GM18519 (cell line): ENCODE results near the gene NDE1.
"Not testable (repeated sequence)": the region's sequence is repeated elsewhere in the genome, so short reads cannot be mapped to it uniquely, and the experiment has no call there.

Source experiments
- ATAC-seq: cut with Tn5 transposase; IDR thresholded peaks from one replicate; pipeline ENCODE4 v1.9.1; 2021; ENCODE audit warnings: mild to moderate bottlenecking, moderate library complexity; ENCODE audit not compliant: unreplicated experiment, low FRiP score

Gene NDE1

GRCh38 chr16:15649311-15649710 is 734 bp upstream of the NDE1 start:
- not testable (repeated sequence) for ATAC-seq

DNA sequence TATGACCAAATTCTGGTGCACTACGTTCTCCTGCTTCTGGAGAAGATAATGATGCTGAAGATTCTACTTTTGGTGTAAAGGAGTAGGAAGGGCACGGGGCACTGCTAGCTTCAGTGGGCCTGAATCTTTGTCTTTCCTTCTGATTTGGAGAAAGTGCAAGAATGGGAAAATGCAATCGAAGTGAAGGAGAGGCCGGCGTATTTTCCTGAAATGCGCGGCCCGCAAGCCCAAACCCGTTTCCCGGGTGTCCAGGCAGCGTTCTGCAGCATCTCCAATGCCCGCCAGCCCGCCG is 372 bp upstream of the NDE1 start:
- ATAC-seq, result no peak

GRCh38 chr16:15650698-15651171 is 690 bp downstream of the NDE1 start:
- no peak for ATAC-seq

DNA sequence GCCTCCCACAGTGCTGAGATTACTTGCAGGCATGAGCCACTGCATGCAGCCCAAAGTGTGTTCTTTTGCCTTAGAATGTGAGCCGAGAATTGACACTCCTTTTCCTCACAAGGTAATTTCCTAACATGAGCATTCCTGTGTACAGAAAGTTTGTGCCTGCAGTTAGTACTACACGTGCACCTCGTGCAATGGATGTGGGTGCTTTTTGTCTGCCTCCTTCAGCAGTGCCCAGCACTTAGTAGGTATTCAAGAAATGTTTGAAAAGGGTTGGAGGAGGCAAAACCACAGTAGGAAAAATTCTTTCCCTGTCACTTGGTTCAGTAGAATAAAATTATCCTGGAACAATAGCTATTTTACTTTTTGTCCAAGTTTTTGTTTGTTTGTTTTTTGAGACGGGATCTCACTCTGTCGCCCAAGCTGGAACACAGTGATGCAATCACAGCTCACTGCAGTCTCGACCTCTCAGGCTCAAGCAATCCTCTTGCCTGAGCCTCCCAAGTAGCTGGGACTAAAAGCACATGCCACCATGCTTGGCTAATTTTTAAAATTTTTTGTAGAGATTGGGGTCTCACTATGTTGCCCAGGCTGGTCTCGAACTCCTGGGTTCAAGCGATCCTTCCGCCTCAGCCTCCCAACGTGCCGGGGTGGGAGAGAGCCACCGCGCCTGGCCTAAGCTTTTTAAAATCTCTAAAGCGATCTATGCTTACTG is 2.4 kb downstream of the NDE1 start:
- ATAC-seq, result no peak

DNA sequence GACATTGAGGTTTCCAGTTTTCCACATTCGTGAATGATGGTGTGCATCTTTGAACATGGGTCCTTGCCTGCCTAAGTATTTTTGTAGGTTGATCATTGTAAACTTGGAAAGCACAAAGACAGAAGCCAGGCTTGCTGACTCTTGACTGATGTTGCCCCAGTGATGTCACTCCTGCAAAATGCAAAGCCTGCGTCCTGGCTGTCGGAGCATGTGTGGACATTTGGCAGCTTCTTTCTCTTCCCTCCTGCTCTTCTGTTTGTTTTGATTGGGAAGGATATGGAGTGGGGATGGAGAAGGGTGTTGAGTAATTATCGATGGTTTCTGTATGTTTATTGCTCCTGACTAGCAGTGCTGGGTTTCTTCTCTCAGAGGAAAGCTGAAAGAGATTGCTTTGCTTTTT is 3.2 kb downstream of the NDE1 start:
- ATAC-seq, result no peak

- ATAC-seq, result no peak
These were observed 4.5 kb downstream of the NDE1 start for GRCh38 chr16:15654591-15654990.

DNA sequence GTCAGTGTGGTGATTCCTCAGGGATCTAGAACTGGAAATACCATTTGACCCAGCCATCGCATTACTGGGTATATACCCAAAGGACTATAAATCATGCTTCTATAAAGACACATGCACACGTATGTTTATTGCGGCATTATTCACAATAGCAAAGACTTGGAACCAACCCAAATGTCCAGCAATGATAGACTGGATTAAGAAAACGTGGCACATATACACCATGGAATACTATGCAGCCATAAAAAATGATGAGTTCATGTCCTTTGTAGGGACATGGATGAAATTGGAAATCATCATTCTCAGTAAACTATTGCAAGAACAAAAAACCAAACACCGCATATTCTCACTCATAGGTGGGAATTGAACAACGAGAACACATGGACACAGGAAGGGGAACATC is 5.5 kb downstream of the NDE1 start:
- ATAC-seq, result not testable (repeated sequence)

DNA sequence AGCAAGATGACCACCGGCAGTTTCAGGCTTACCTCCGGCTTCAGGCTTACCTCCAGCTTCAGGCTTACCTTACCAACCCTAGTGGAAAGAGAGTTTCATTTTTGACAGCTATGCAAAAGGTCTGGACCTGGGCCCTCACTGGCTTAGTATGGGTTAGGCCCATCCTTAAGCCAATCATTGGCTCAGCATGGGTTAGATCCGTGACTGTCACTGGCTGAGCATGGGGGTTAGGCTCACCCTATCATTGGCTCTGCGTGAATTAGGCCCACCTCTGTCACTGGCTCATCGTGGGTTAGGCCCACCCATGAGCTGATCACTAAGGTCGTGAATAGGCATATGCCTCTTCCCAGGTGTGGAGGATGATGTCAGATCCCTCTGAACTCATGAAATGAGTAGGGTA is 8.1 kb downstream of the NDE1 start:
- ATAC-seq, result no peak

GRCh38 chr16:15658556-15658955 is 8.5 kb downstream of the NDE1 start:
- no peak for ATAC-seq

- ATAC-seq, result no peak
These were observed 10.2 kb downstream of the NDE1 start for GRCh38 chr16:15660203-15660601.

DNA sequence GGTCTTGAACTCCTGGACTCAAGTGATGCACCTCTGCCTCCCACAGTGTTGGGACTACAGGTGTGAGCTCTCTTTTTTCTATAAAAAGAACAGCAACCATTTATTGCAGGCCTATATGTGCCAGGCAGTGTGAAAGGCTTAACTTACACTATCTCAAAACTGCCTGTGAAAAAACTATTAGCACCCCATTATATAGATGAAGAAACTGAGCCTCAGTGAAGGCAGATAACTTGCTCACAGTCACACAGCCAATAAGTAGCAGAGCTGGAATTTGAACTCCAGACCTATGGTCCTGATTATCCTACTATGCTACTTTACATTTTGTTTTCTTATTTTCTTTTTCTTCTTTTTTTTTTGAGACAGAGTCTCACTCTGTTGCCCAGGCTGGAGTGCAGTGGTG is 15.1 kb downstream of the NDE1 start:
- ATAC-seq, result no peak

GRCh38 chr16:15667091-15667742 is 17.2 kb downstream of the NDE1 start:
- ATAC-seq, result no peak

- no peak for ATAC-seq
These were observed 21.6 kb downstream of the NDE1 start for GRCh38 chr16:15671530-15672117.

DNA sequence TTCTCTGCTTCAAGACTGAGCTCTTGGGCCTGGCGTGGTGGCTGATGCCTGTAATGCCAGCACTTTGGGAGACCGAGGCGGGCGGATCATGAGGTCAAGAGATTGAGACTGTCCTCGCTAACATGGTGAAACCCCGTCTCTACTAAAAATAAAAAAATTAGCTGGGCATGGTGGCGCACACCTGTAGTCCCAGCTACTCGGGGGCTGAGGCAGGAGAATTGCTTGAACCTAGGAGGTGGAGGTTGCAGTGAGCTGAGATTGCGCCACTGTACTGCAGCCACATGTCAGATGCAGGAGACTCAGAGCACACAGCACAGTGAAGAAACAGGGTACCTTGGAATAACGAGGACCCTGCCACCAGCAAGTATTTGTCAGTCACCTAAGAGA is 22.1 kb downstream of the NDE1 start:
- ATAC-seq, result not testable (repeated sequence)

DNA sequence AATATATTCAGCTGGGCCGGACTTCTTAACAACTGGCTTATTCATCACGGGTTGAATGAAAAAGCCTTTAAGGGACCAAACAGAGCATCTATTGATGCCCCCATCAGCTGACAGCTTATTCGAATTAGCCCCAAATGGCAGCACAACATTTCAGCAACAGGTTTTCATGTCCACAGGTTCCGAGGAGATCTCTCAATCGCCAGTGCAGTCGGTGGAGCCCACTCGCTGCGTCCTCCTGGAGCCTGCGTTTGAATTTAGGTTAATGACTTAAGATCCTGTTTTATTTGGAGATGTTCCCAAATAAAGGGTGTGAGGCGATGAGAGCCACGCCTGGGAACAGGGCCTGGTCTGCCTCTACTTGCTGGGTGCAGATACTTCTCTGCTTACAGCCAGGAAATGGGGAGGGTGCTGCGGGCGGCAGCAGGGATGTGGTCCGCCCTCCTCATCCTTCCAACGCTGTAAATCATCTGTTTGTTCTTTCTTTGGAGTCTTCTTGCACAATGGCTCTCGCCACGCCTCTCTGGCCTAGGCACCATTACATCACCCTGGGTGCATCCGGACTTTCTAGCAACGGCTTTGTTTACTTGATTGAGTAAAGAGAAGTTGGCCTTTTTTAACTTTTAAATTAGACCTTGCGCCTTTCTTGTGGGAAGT is 22.6 kb downstream of the NDE1 start:
- no peak for ATAC-seq

DNA sequence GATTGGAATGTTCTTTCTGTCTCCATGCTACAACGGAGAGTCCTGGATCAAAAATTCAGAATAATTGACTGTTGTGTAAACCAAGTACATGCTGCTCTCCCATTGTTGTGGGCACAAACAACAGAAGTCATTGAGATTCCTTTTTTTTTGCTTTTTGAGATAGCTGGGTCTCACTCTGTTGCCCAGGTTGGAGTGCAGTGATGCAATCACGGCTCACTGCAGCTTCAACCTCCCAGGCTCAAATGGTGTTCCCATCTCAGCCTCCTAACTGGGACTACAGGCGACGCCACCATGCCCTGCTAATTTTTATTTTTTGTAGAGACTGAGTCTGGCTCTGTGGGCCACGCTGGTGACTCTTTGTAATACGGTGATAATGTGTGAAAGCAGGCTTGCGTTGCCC is 24.5 kb downstream of the NDE1 start:
- no peak for ATAC-seq

GRCh38 chr16:15676506-15676905 is 26.5 kb downstream of the NDE1 start:
- ATAC-seq, result no peak

GRCh38 chr16:15677447-15677846 is 27.4 kb downstream of the NDE1 start:
- no peak for ATAC-seq

GRCh38 chr16:15682105-15682570 is 32.1 kb downstream of the NDE1 start:
- ATAC-seq, result no peak

GRCh38 chr16:15686287-15686686 is 36.2 kb downstream of the NDE1 start:
- no peak for ATAC-seq

GRCh38 chr16:15689290-15689689 is 39.2 kb downstream of the NDE1 start:
- no peak for ATAC-seq
